HepG2 (cell line): ENCODE data around the gene ZC3H7B. TPM values are rescaled to one million over a fixed set of nuclear protein-coding genes. Genes with fewer than 3 reads are reported as not detected.

Experiments
- BCL6 ChIP-seq: IDR thresholded peaks from 2 replicates; pipeline ENCODE4 v1.6.1; 2016; ENCODE audit warnings: missing genetic modification reagents, missing compliant biosample characterization
- BHLHE40 ChIP-seq: IDR thresholded peaks from 2 replicates; pipeline ENCODE4 v1.6.1; 2011; ENCODE audit warnings: low read length, improper control_type of control experiment
- CEBPB ChIP-seq: IDR thresholded peaks from 2 replicates; pipeline ENCODE4 v1.6.1; 2011; ENCODE audit warnings: low read depth, low read length, improper control_type of control experiment, borderline replicate concordance
- FOXA1 ChIP-seq, 2 experiments: fragments of 450-650 bp in 1 of 2; sonication (generic) in 1 of 2; formaldehyde crosslinking in 1 of 2; IDR thresholded peaks; 2 replicates each; pipeline versions ENCODE4 v1.4.0 to v1.6.1; 2016 to 2020; ENCODE audit warnings: missing genetic modification reagents in 1 of 2
- HMG20A ChIP-seq: IDR thresholded peaks from 2 replicates; pipeline ENCODE4 v1.6.1; 2016; ENCODE audit warnings: borderline replicate concordance
- HNRNPL ChIP-seq: fragments of 200-400 bp; formaldehyde crosslinking; IDR thresholded peaks from 2 replicates; pipeline ENCODE4 v1.6.1; 2017; ENCODE audit warnings: mild to moderate bottlenecking, low read depth, low read length
- HNRNPLL ChIP-seq: fragments of 200-400 bp; formaldehyde crosslinking; IDR thresholded peaks from 2 replicates; pipeline ENCODE4 v1.6.1; 2017; ENCODE audit warnings: mild to moderate bottlenecking, low read depth, low read length; ENCODE audit not compliant: poor library complexity, severe bottlenecking
- NCOA2 ChIP-seq: sonication (generic); formaldehyde crosslinking; IDR thresholded peaks from 2 replicates; pipeline ENCODE4 v1.8.0; 2022; ENCODE audit warnings: inconsistent platforms
- POLR2A ChIP-seq, 2 experiments: IDR thresholded peaks; 2 replicates each; pipeline ENCODE4 v1.6.1; 2011; ENCODE audit warnings: low read depth in 2 of 2, low read length in 2 of 2, mild to moderate bottlenecking in 1 of 2, moderate library complexity in 1 of 2; ENCODE audit not compliant: insufficient read depth in 1 of 2
- RXRA ChIP-seq: sonication (generic); formaldehyde crosslinking; IDR thresholded peaks from 2 replicates; pipeline ENCODE4 v1.5.1; 2020; ENCODE audit warnings: missing genetic modification reagents
- SALL1 ChIP-seq: sonication (generic); formaldehyde crosslinking; IDR thresholded peaks from 2 replicates; pipeline ENCODE4 v1.8.0; 2022; ENCODE audit warnings: mild to moderate bottlenecking, missing genetic modification reagents
- SPEN ChIP-seq: sonication (generic); formaldehyde crosslinking; IDR thresholded peaks from 2 replicates; pipeline ENCODE4 v1.5.1; 2020; ENCODE audit warnings: low read depth, mild to moderate bottlenecking, missing genetic modification reagents
- SYNCRIP ChIP-seq: fragments of 200-400 bp; formaldehyde crosslinking; IDR thresholded peaks from 2 replicates; pipeline ENCODE4 v1.6.1; 2018; ENCODE audit warnings: mild to moderate bottlenecking, low read depth, low read length; ENCODE audit not compliant: insufficient read depth
- TBX2 ChIP-seq: sonication (generic); formaldehyde crosslinking; IDR thresholded peaks from 2 replicates; pipeline ENCODE4 v1.5.0; 2020; ENCODE audit warnings: missing genetic modification reagents, mild to moderate bottlenecking, borderline replicate concordance
- ZFP91 ChIP-seq: sonication (generic); formaldehyde crosslinking; IDR thresholded peaks from 2 replicates; pipeline ENCODE4 v1.9.0; 2022; ENCODE audit warnings: missing genetic modification reagents, mild to moderate bottlenecking, borderline replicate concordance
- ZMYM4 ChIP-seq: sonication (generic); formaldehyde crosslinking; IDR thresholded peaks from 2 replicates; pipeline ENCODE4 v1.8.1; 2023; ENCODE audit warnings: mild to moderate bottlenecking, missing genetic modification reagents
- ZNF687 ChIP-seq: sonication (generic); formaldehyde crosslinking; IDR thresholded peaks from 2 replicates; pipeline ENCODE4 v1.5.1; 2020; ENCODE audit warnings: mild to moderate bottlenecking, missing genetic modification reagents, moderate library complexity
- ZNF841 ChIP-seq: sonication (generic); formaldehyde crosslinking; IDR thresholded peaks from 2 replicates; pipeline ENCODE4 v1.8.1; 2023; ENCODE audit warnings: missing genetic modification reagents, borderline replicate concordance
- polyA plus RNA-seq, 8 experiments: library from polyadenylated mRNA; depleted of rRNA in 3 of 8; stranded (reverse) in 7 of 8; unstranded in 1 of 8; fragments of >200 nt; fragmentation: Illumina TruSeq in 4 of 8; extraction: Trizol in 4 of 8; gene quantifications; 2 replicates each; pipeline versions ENCODE4 v1.2.1 to v1.2.3, GENCODE V29; 2011 to 2016; ENCODE audit warnings: low read depth in 4 of 8, missing spikeins in 1 of 8, mixed read lengths in 1 of 8; ENCODE audit not compliant: insufficient read depth in 1 of 8
- total RNA-seq, 5 experiments: library from RNA; depleted of rRNA; stranded (reverse); fragments of >200 nt; fragmentation: Illumina TruSeq; extraction: Trizol; gene quantifications; 2 replicates each; pipeline ENCODE4 v1.2.3, GENCODE V29; 2016; ENCODE audit warnings: low read depth in 1 of 5
- TF ChIP-seq, protein P1 (sequence below): sonication (generic); formaldehyde crosslinking; IDR thresholded peaks from 2 replicates; pipeline ENCODE4 v1.4.0; 2020; ENCODE audit warnings: missing genetic modification reagents
- TF ChIP-seq, protein P2 (sequence below): sonication (generic); formaldehyde crosslinking; IDR thresholded peaks from 2 replicates; pipeline ENCODE4 v1.4.0; 2020; ENCODE audit warnings: missing genetic modification reagents
- TF ChIP-seq, protein P3 (sequence below): sonication (generic); formaldehyde crosslinking; IDR thresholded peaks from 2 replicates; pipeline ENCODE4 v1.4.0; 2020; ENCODE audit warnings: mild to moderate bottlenecking, missing genetic modification reagents

Gene ZC3H7B
- total and polyA plus RNA-seq, 2 of the 13 experiments (the other 11 are each of a cell fraction or from before 2014, with no cell fraction given), result 26.4 to 37.2 TPM

- TF ChIP-seq, protein P1, sequence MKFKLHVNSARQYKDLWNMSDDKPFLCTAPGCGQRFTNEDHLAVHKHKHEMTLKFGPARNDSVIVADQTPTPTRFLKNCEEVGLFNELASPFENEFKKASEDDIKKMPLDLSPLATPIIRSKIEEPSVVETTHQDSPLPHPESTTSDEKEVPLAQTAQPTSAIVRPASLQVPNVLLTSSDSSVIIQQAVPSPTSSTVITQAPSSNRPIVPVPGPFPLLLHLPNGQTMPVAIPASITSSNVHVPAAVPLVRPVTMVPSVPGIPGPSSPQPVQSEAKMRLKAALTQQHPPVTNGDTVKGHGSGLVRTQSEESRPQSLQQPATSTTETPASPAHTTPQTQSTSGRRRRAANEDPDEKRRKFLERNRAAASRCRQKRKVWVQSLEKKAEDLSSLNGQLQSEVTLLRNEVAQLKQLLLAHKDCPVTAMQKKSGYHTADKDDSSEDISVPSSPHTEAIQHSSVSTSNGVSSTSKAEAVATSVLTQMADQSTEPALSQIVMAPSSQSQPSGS, result peak; percentile 65; the same call in 1 of the 2 replicates
- TF ChIP-seq TBX2, result peak; percentile 31; the same call in 1 of the 2 replicates
- TF ChIP-seq NCOA2, result peak; percentile 48; the same call in 1 of the 2 replicates
- TF ChIP-seq CEBPB, result no peak
- TF ChIP-seq SYNCRIP, result no peak
- TF ChIP-seq, protein P2, sequence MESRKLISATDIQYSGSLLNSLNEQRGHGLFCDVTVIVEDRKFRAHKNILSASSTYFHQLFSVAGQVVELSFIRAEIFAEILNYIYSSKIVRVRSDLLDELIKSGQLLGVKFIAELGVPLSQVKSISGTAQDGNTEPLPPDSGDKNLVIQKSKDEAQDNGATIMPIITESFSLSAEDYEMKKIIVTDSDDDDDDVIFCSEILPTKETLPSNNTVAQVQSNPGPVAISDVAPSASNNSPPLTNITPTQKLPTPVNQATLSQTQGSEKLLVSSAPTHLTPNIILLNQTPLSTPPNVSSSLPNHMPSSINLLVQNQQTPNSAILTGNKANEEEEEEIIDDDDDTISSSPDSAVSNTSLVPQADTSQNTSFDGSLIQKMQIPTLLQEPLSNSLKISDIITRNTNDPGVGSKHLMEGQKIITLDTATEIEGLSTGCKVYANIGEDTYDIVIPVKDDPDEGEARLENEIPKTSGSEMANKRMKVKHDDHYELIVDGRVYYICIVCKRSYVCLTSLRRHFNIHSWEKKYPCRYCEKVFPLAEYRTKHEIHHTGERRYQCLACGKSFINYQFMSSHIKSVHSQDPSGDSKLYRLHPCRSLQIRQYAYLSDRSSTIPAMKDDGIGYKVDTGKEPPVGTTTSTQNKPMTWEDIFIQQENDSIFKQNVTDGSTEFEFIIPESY (CRISPR knock-in tag), result 0 out of 2 replicates have a peak, but pooled peaks have one; percentile 14
- TF ChIP-seq BHLHE40, result 0 out of 2 replicates have a peak, but pooled peaks have one; percentile 13
- 0 out of 2 replicates have a peak, but pooled peaks have one; percentile 17 for TF ChIP-seq ZMYM4 (CRISPR knock-in tag)
- no peak for TF ChIP-seq ZNF841 (CRISPR knock-in tag)
- TF ChIP-seq ZNF687 (CRISPR knock-in tag), result peak; percentile 78
- TF ChIP-seq RXRA, result peak; percentile 79
- TF ChIP-seq BCL6, result peak; percentile 71
- TF ChIP-seq, protein P3, sequence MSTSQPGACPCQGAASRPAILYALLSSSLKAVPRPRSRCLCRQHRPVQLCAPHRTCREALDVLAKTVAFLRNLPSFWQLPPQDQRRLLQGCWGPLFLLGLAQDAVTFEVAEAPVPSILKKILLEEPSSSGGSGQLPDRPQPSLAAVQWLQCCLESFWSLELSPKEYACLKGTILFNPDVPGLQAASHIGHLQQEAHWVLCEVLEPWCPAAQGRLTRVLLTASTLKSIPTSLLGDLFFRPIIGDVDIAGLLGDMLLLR (CRISPR knock-in tag), result no peak
- peak; percentile 30 for TF ChIP-seq HNRNPLL
- peak in 1 of 2 experiments; percentile 35; a peak in 1 of 4 replicates for TF ChIP-seq POLR2A (IDR thresholded peaks at IDR 0.05; ENCODE audit: insufficient read depth in 1 of 2, low read depth in 2 of 2, low read length in 2 of 2)
- TF ChIP-seq SPEN (CRISPR knock-in tag), result peak; percentile 44; the same call in 1 of the 2 replicates
- peak; percentile 61; the same call in 1 of the 2 replicates for TF ChIP-seq ZFP91 (CRISPR knock-in tag)
- TF ChIP-seq FOXA1 (IDR thresholded peaks at IDR 0.05), result no peak
- TF ChIP-seq FOXA1 (CRISPR knock-in tag; IDR thresholded peaks at IDR 0.05), result peak; percentile 99
- 0 out of 2 replicates have a peak, but pooled peaks have one; percentile 14 for TF ChIP-seq HMG20A
- peak; percentile 97 for TF ChIP-seq HNRNPL
- TF ChIP-seq SALL1 (CRISPR knock-in tag), result peak; percentile 67
Observed at GRCh38 chr22:41360126-41360525, 58.8 kb downstream of the ZC3H7B start (continued).
